Subcutaneous abdominal adipose tissue (tissue), 5 donors: Measurements from ENCODE around the gene HTR6.
A peak's percentile ranks its signal among the peaks of the same experiment; 100 is the strongest.

ENCODE experiments used
- H3K27ac ChIP-seq: one replicate; pipeline ENCODE4 v1.7.0; 2013; ENCODE audit warnings: low read depth, mild to moderate bottlenecking, inconsistent platforms, low read length, moderate library complexity
- H3K27me3 ChIP-seq, 5 donors: one replicate each; pipeline ENCODE4 v1.7.0; 2013; ENCODE audit warnings: low read length in 5 of 5, inconsistent platforms in 1 of 5; ENCODE audit not compliant: control insufficient read depth in 5 of 5, insufficient read depth in 4 of 5
- H3K36me3 ChIP-seq, 5 donors: one replicate each; pipeline ENCODE4 v1.7.0; 2013; ENCODE audit warnings: low read length in 5 of 5; ENCODE audit not compliant: control insufficient read depth in 5 of 5, insufficient read depth in 5 of 5
- H3K4me1 ChIP-seq, 5 donors: one replicate each; pipeline ENCODE4 v1.7.0; 2013; ENCODE audit warnings: low read length in 5 of 5, mild to moderate bottlenecking in 3 of 5, moderate library complexity in 1 of 5; ENCODE audit not compliant: control insufficient read depth in 5 of 5, insufficient read depth in 5 of 5
- H3K4me3 ChIP-seq, 5 donors: one replicate each; pipeline ENCODE4 v1.7.0; 2013; ENCODE audit warnings: low read length in 5 of 5, low read depth in 1 of 5
- H3K9ac ChIP-seq, 5 donors: one replicate each; pipeline ENCODE4 v1.7.0; 2013; ENCODE audit warnings: low read length in 5 of 5, mild to moderate bottlenecking in 4 of 5, moderate library complexity in 3 of 5
- H3K9me3 ChIP-seq, 5 donors: one replicate each; pipeline ENCODE4 v1.7.0; 2013; ENCODE audit warnings: low read length in 5 of 5; ENCODE audit not compliant: control insufficient read depth in 5 of 5
- donor health status: healthy.
- donor health status: healthy.
- donor health status: healthy.
- donor health status: healthy.
- donor health status: healthy.

The HTR6 gene

DNA sequence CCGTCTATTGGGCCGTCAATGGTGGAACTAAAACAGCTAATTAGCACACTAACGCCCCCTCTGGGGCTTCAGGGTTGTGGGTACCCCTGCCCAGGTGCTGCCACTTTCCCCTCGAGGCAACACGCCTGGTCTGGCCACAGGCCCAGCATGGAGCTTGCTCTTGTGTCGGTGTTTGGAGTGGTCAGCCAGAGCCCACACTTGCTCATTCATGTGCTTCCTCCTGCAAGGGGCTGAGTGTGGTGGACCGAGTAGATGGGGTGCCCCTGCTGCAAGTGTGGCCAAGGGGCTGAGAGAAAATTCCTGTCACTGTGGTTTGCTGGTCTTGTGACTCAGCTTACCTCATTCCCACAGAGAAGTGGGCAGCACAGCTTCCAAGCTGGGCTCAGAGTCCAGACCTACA, 25.7 kb downstream of the HTR6 start:
- Histone ChIP-seq H3K36me3 (peaks cover 0 to 76% (median 51%) of the 10 kb centered on the region in 5 donors), H3K27ac (no peak overlapping the region), H3K4me1 (no peaks in the 10 kb centered on the region), H3K4me3 (no peak overlapping the region), H3K27me3 (no peaks in the 10 kb centered on the region), H3K9me3 (peaks cover 0 to 11% (median 0%) of the 10 kb centered on the region in 5 donors), H3K9ac (no peak overlapping the region)

DNA sequence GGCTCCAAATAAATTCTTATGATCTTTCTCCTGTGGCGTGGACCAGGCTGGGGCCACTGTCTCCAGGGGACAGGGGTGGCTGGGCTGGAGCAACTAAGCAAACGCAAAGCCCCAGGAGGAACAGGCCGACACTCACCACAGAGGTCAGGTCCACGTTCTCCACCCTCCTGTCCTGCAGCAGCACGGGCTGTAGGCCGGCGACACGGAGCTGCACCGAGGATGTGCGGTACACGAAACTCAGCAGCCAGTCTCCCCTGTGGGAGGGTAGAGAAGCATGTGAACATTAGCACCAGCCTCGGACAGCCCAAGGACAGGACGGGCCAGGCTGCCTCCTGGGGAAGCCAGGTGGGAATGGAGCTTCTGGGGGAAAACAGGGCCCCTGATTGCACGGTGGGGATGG, 29.6 kb downstream of the HTR6 start:
- no peak overlapping the region for H3K4me3 ChIP-seq
- peaks cover 0 to 84% (median 55%) of the 10 kb centered on the region in 5 donors for H3K36me3 ChIP-seq
- no peak overlapping the region for H3K9ac ChIP-seq
- H3K9me3 ChIP-seq = peaks cover 0 to 5% (median 0%) of the 10 kb centered on the region in 5 donors
- no peak overlapping the region for H3K27ac ChIP-seq
- no peaks in the 10 kb centered on the region for H3K27me3 ChIP-seq
- no peaks in the 10 kb centered on the region for H3K4me1 ChIP-seq

DNA sequence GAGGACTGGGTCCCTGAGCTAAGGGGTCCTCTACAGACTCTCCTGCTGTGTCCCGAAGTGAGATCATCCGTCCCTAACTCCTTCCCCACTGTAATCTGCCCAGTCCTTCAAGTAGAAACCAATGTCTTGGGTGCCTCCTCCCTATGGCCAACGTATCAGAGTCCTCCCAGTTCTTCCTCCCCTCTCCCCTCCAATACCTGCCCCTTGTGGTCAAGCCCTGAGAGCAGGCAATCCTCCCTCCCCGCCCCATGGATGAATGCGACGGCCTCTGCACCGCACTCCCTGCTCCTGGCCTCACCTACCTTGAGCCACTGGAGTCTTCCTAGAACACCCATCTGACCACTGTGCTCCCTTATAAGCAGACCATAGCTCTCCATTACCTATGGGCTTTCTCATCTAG, 31.1 kb downstream of the HTR6 start:
- Histone ChIP-seq H3K4me1 (no peaks in the 10 kb centered on the region), H3K9me3 (no peaks in the 10 kb centered on the region), H3K27me3 (no peaks in the 10 kb centered on the region), H3K36me3 (peaks cover 2 to 87% (median 60%) of the 10 kb centered on the region in 5 donors), H3K4me3 (no peak overlapping the region), H3K9ac (peak overlapping the region in 1 of 5 donors; percentile 7), H3K27ac (no peak overlapping the region)

DNA sequence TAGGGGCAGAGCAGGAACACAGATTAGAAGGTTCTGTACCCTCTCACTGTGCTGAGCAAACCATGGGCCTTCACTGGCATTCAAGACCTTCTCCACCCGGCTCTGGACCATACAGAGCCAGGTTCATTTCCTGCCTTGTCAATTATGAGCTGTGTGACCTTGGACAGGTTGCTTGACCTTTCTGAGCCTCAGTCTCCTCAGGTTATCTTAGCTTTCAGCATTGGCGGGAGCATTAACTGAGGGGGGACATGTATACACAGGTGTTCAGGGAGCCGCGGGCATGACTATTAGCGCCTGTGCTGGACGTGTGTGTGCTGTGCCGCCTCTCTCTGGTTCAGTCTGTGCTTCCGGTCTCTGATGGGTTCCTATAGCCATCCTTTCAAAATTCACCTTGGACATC, 32.1 kb downstream of the HTR6 start:
- no peak overlapping the region for H3K27ac ChIP-seq
- H3K4me3 ChIP-seq = no peak overlapping the region
- no peaks in the 10 kb centered on the region for H3K4me1 ChIP-seq
- H3K27me3 ChIP-seq = no peaks in the 10 kb centered on the region
- H3K36me3 ChIP-seq = peaks cover 2 to 80% (median 56%) of the 10 kb centered on the region in 5 donors
- no peak overlapping the region for H3K9ac ChIP-seq
- no peaks in the 10 kb centered on the region for H3K9me3 ChIP-seq

DNA sequence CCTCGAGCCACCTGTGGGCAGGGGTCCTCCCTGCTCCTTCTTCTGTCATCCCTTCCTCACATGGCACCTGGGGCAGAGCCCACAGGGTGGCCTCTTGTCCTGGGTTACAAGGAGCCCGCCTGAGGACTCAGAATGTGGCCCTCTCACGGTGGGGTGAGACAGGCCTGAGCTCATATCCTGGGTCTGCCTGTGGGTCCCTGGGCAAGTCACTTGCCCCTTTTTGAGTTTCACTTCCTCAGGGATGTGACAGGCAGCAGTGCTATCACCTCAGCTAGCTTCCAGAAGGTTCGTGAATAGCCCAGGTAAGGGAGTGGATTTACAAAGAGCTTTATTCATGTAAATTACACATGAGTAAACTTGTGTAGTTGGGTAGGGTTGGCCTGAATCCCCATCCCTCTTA, 33.5 kb downstream of the HTR6 start:
- Histone ChIP-seq H3K9me3 (no peaks in the 10 kb centered on the region), H3K27me3 (no peaks in the 10 kb centered on the region), H3K9ac (no peak overlapping the region), H3K4me3 (no peak overlapping the region), H3K27ac (no peak overlapping the region), H3K36me3 (peaks cover 2 to 71% (median 52%) of the 10 kb centered on the region in 5 donors), H3K4me1 (no peaks in the 10 kb centered on the region)

DNA sequence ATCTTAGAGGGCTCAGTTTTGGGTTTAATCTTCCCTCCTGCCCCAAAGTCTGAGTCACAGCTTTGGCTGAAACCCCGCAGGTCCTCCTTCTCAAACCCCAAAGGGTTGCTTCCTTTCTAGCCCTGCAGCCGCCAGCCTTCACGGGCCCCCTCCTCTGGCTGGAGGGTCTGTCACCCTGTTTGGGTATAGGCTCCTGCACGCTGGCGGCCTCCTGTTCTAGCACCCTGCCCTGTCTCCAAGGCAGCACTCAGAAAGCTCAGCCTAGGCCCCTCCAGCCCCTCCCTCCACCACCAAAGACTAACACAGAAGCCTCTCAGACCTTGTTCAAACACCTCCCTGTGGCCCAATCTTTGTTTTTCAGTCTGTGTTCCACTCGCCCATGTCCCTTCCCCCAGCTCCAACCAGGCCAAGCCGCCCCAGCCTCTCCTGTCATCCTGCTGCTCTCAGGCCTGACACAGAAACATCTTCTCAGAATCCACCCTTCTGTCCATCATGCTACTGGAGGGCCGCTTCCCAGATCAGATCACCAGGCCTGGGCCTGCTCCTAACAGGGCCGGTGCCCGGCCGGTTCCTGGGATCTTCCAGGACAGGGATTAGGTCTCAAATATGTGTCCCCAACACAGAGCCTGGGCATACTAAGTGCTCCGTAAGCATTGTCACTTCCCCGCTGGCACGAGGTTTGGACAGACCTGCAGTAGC, 35.6 kb downstream of the HTR6 start:
- no peaks in the 10 kb centered on the region for H3K9me3 ChIP-seq
- H3K4me3 ChIP-seq = no peak overlapping the region
- no peak overlapping the region for H3K27ac ChIP-seq
- H3K36me3 ChIP-seq = peaks cover 2 to 51% (median 33%) of the 10 kb centered on the region in 5 donors
- no peaks in the 10 kb centered on the region for H3K27me3 ChIP-seq
- peaks cover 0 to 7% (median 6%) of the 10 kb centered on the region in 5 donors for H3K4me1 ChIP-seq
- no peak overlapping the region for H3K9ac ChIP-seq

DNA sequence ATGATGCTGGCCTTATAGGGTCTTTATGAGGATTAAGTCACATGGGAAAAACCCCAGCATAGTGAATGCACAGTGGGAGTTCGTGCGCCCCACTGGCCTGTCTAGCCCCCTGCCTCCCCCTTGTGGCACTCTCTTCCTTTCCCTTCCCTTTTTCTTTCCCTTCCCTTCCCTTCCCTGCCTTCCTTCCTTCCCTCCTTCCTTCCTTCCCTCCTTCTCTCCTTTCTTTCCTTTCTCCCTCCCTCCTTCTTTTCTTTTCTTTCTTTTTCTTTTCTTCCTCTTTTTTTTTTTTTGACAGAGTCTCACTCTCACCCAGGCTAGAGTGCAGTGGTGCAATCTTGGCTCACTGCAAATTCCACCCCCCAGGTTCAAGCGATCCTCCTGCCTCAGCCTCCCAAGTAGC, 38.6 kb downstream of the HTR6 start:
- no peaks in the 10 kb centered on the region for H3K27me3 ChIP-seq
- peaks cover 2 to 36% (median 21%) of the 10 kb centered on the region in 5 donors for H3K36me3 ChIP-seq
- no peaks in the 10 kb centered on the region for H3K9me3 ChIP-seq
- no peak overlapping the region for H3K4me3 ChIP-seq
- peaks cover 0 to 7% (median 6%) of the 10 kb centered on the region in 5 donors for H3K4me1 ChIP-seq
- no peak overlapping the region for H3K27ac ChIP-seq
- no peak overlapping the region for H3K9ac ChIP-seq

DNA sequence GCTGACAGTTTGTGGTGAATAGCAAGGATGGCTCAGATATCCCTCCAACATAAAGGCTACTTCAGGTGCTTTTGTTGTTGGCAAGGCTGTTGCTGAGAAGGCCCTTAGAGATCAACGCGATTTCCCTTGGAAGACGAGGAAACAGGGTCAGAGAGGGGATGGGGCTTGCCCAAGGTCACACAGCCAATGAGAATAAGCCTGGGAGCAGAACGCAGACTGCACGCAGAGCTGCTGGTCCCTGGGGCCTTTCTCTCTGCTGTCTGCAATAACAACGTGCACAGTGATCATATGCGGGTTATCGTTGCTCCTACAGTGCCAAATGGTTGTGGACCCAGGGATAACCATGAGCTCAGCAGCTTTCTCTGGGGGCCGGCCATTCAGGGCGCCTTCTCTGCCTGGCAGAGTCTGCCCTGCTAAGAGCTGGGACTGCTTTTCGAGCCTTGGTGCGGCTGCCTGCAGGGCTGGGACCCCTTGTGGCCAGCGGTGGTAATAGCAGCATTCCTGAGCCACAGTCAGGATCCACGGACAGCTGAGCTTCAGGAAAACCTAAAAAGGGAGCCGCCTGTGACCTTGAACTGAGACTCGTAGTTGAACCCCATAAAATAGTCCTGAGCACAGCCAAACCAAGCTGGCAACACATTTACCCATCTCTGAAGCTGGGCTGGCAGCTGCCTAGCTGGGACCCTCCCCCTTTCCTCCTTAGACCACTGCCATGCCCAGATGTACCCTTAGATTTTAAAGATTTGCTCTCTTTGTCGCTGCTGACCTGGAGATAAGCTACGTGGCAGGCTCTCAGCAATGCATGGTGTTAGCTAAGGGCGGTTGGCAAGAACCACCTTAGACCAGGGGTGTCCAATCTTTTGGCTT, 39.8 kb downstream of the HTR6 start:
- Histone ChIP-seq H3K36me3 (peaks cover 2 to 27% (median 19%) of the 10 kb centered on the region in 5 donors), H3K9me3 (no peaks in the 10 kb centered on the region), H3K27ac (no peak overlapping the region), H3K9ac (no peak overlapping the region), H3K4me1 (peaks cover 0 to 7% (median 6%) of the 10 kb centered on the region in 5 donors), H3K4me3 (no peak overlapping the region), H3K27me3 (no peaks in the 10 kb centered on the region)

DNA sequence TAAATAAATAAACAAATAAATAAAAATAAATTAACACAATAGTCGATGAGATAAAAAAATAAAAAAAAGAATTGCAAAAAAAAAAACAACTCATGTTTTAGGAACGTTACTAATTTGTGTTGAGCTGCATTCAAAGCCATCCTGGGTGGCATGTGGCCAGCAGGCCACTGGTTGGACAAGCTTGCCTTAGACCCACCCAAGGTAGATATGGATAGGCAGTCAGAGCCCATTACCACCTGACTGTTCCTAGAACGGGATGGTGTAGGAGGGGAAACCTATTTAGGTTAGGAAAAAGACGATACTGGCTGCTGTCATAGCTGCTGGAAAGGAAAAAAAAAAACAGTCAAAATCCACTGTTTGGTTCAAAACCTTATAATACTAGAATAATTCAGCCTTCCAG, 40.8 kb downstream of the HTR6 start:
- H3K9me3 ChIP-seq = no peaks in the 10 kb centered on the region
- peaks cover 0 to 21% (median 9%) of the 10 kb centered on the region in 5 donors for H3K36me3 ChIP-seq

DNA sequence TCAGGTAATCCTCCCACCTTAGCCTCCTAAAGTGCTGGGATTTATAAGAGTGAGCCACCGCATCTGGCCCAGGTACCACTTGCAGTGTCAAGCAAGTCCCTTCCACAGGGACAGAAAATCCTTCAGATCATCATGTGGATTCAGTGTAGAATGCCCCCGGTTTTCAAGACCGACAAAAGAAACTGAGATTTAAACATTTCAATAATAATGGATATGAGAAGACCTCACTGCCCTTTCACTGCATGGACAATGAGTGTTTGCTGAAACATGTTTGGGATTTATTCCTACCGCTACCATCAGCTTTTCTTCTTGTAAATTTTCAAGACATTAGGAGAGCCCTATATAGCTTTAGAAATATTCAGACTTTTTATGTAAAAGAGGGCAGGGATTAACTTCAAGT, 41.5 kb downstream of the HTR6 start:
- Histone ChIP-seq H3K9ac (no peak overlapping the region), H3K4me3 (no peak overlapping the region), H3K4me1 (peaks cover 0 to 7% (median 6%) of the 10 kb centered on the region in 5 donors), H3K27me3 (no peaks in the 10 kb centered on the region), H3K27ac (no peak overlapping the region), H3K9me3 (no peaks in the 10 kb centered on the region), H3K36me3 (peaks cover 0 to 17% (median 5%) of the 10 kb centered on the region in 5 donors)

More for the DNA sequence above, 40.8 kb downstream of the HTR6 start:
- Histone ChIP-seq H3K27me3 (no peaks in the 10 kb centered on the region), H3K9ac (no peak overlapping the region), H3K4me3 (no peak overlapping the region), H3K4me1 (peaks cover 0 to 7% (median 6%) of the 10 kb centered on the region in 5 donors), H3K27ac (no peak overlapping the region)
